Sigmoid colon (tissue), 7 donors: ENCODE measurements around the gene FXYD3. TPM values are rescaled to one million over a fixed set of nuclear protein-coding genes. Genes with fewer than 3 reads are reported as not detected.

Experiments used
- DNase-seq: peaks from one replicate; pipeline ENCODE4 v3.0.0-alpha.2; 2019
- H3K27ac ChIP-seq, 4 donors: fragments of 200-600 bp; sonication (generic); one replicate each; pipeline ENCODE4 v1.5.1; 2016 to 2019; ENCODE audit warnings: mild to moderate bottlenecking in 1 of 4
- H3K27me3 ChIP-seq, 3 donors: fragments of 200-600 bp; sonication (generic); one replicate each; pipeline ENCODE4 v1.5.1; 2019; ENCODE audit warnings: mild to moderate bottlenecking in 1 of 3
- H3K36me3 ChIP-seq, 4 donors: fragments of 200-600 bp; sonication (generic); one replicate each; pipeline ENCODE4 v1.5.1; 2016 to 2019
- H3K4me1 ChIP-seq, 4 donors: fragments of 200-600 bp; sonication (generic); one replicate each; pipeline ENCODE4 v1.5.1; 2017 to 2019
- H3K4me3 ChIP-seq, 4 donors: fragments of 200-600 bp; sonication (generic); one replicate each; pipeline ENCODE4 v1.5.1; 2017 to 2019; ENCODE audit warnings: mild to moderate bottlenecking in 2 of 4, moderate library complexity in 1 of 4
- H3K9me3 ChIP-seq, 4 donors: fragments of 200-600 bp in 3 of 4; sonication (generic) in 3 of 4; one replicate each; pipeline versions ENCODE4 v1.5.1 to v1.6.1; 2013 to 2019
- CTCF ChIP-seq, 4 experiments: fragments of 450-650 bp in 3 of 4; fragments of 200-600 bp in 1 of 4; IDR thresholded peaks; one replicate each; pipeline ENCODE4 v1.5.1; 2016 to 2019; ENCODE audit warnings: antibody characterized with exemption in 4 of 4, mild to moderate bottlenecking in 3 of 4, moderate library complexity in 2 of 4
- EP300 ChIP-seq, 4 donors: sonication (generic); formaldehyde crosslinking; IDR thresholded peaks; one replicate each; pipeline ENCODE4 v1.6.1; 2017; ENCODE audit warnings: antibody characterized with exemption in 4 of 4
- POLR2A ChIP-seq, 2 donors: fragments of 450-650 bp; IDR thresholded peaks; one replicate each; pipeline ENCODE4 v1.6.1; 2016; ENCODE audit warnings: antibody characterized with exemption in 2 of 2, mild to moderate bottlenecking in 2 of 2, moderate library complexity in 2 of 2
- POLR2AphosphoS5 ChIP-seq, 4 donors: sonication (generic); formaldehyde crosslinking; IDR thresholded peaks; one replicate each; pipeline ENCODE4 v1.6.1; 2017; ENCODE audit warnings: antibody characterized with exemption in 4 of 4
- WGBS, 2 donors: extraction: QIAGEN DNeasy Blood & Tissue Kit; methylation state at CpG; one replicate each; pipeline ENCODE4 v1.1.7; 2013; 5-methylcytosine and 5-hydroxymethylcytosine counted together
- intact Hi-C: fragments of 100-400 bp; cut with DNase I; formaldehyde crosslinking; loops from one replicate; pipeline ENCODE4 v1.15.1; 2023
- polyA plus RNA-seq, 3 donors: library from polyadenylated mRNA; stranded (reverse); fragments of 200-250 nt; gene quantifications; one replicate each; pipeline ENCODE4 v1.2.3, GENCODE V29; 2013
- total RNA-seq, 4 donors: library from RNA; depleted of rRNA; stranded (reverse); fragments of >200 nt; gene quantifications; one replicate each; pipeline ENCODE4 v1.1.0, GENCODE V29; 2016
- donor health status: healthy with polysubstance abuse.
- donor health status: Bipolar disorder and iron deficiency.
- donor health status: healthy.

FXYD3 gene
- total and polyA plus RNA-seq, 7 donors, result 3.7 to 3,333 (median 15.3) TPM

GRCh38 chr19:35106898-35107541, 8.6 kb upstream of the FXYD3 start:
- H3K27ac ChIP-seq, result peak overlapping the region in 3 of 4 donors; percentile 25 to 44 (median 33)
- TF ChIP-seq EP300 (IDR thresholded peaks at IDR 0.05) (no peak), CTCF (IDR thresholded peaks at IDR 0.05) (no peak), POLR2A (IDR thresholded peaks at IDR 0.05) (no peak), POLR2AphosphoS5 (IDR thresholded peaks at IDR 0.05) (no peak)
- WGBS, 2 donors, result 47 to 49% methylated on average over 2 of the region's 2 CpGs

GRCh38 chr19:35107545-35107944, 8.1 kb upstream of the FXYD3 start:
- Histone ChIP-seq H3K4me3 (no peak overlapping the region), H3K4me1 (no peaks in the 10 kb centered on the region), H3K27ac (peak overlapping the region; percentile 44 to 62 (median 46)), H3K27me3 (no peaks in the 10 kb centered on the region), H3K9me3 (no peaks in the 10 kb centered on the region), H3K36me3 (no peaks in the 10 kb centered on the region)
- WGBS, 2 donors, result 3 to 30% methylated on average over 5 of the region's 5 CpGs
- TF ChIP-seq CTCF (IDR thresholded peaks at IDR 0.05) (no peak), POLR2A (IDR thresholded peaks at IDR 0.05) (no peak), EP300 (IDR thresholded peaks at IDR 0.05) (no peak), POLR2AphosphoS5 (IDR thresholded peaks at IDR 0.05) (peak in 3 of 4 donors; percentile 13 to 37 (median 30))
- peak; percentile 80 for DNase-seq
- intact Hi-C loops, result no loop called here

More at GRCh38 chr19:35106898-35107541, 8.6 kb upstream of the FXYD3 start:
- H3K27me3 ChIP-seq, result no peaks in the 10 kb centered on the region
- no peaks in the 10 kb centered on the region for H3K36me3 ChIP-seq
- H3K9me3 ChIP-seq, result no peaks in the 10 kb centered on the region
- DNase-seq, result no peak
- intact Hi-C loops, result no loop called here
- H3K4me1 ChIP-seq, result no peaks in the 10 kb centered on the region
- H3K4me3 ChIP-seq, result no peak overlapping the region

- 83 to 85% methylated on average over 11 of the region's 11 CpGs for WGBS, 2 donors
- TF ChIP-seq POLR2A (IDR thresholded peaks at IDR 0.05) (no peak), POLR2AphosphoS5 (IDR thresholded peaks at IDR 0.05) (no peak), EP300 (IDR thresholded peaks at IDR 0.05) (no peak), CTCF (IDR thresholded peaks at IDR 0.05) (no peak)
- DNase-seq, result no peak
- Histone ChIP-seq H3K4me1 (no peaks in the 10 kb centered on the region), H3K9me3 (no peaks in the 10 kb centered on the region), H3K4me3 (no peak overlapping the region), H3K27me3 (no peaks in the 10 kb centered on the region), H3K27ac (peak overlapping the region; percentile 29 to 62 (median 42)), H3K36me3 (no peaks in the 10 kb centered on the region)
- intact Hi-C loops, result no loop called here
Measured at GRCh38 chr19:35108730-35109129, 6.9 kb upstream of the FXYD3 start.

- TF ChIP-seq CTCF (IDR thresholded peaks at IDR 0.05) (no peak), POLR2A (IDR thresholded peaks at IDR 0.05) (no peak), EP300 (IDR thresholded peaks at IDR 0.05) (no peak), POLR2AphosphoS5 (IDR thresholded peaks at IDR 0.05) (no peak)
- Histone ChIP-seq H3K4me1 (peaks cover 0 to 3% (median 3%) of the 10 kb centered on the region in 4 donors), H3K9me3 (no peaks in the 10 kb centered on the region), H3K36me3 (no peaks in the 10 kb centered on the region), H3K27ac (peak overlapping the region; percentile 12 to 62 (median 42)), H3K4me3 (no peak overlapping the region), H3K27me3 (no peaks in the 10 kb centered on the region)
- intact Hi-C loops, result no loop called here
- DNase-seq, result no peak
- WGBS, 2 donors, result 15 to 63% methylated on average over 22 of the region's 22 CpGs
Measured at GRCh38 chr19:35109395-35110112, 6.1 kb upstream of the FXYD3 start.
